ENCODE results near the gene CACNA1C.

DNA sequence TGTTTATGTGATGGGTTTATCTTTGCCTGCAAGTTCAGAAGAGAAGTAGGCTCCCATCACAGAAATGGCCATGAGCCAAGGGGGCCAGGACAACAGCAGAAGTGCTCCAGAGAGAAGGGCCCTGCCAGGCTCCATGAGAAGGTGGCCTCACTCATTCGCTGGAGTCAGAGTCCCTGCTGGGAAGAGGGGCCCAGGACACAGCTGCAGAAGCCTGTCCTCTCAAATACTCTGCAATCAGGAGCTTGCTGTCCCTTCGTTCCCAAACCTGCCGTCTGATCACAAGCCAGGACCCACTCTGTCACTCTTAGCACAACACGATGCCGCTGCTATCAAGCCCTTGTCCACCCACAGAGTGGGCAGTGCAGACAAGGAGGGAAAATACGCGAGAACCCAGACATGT lies 435.8 kb downstream of the CACNA1C start:
- TF ChIP-seq, protein P1, sequence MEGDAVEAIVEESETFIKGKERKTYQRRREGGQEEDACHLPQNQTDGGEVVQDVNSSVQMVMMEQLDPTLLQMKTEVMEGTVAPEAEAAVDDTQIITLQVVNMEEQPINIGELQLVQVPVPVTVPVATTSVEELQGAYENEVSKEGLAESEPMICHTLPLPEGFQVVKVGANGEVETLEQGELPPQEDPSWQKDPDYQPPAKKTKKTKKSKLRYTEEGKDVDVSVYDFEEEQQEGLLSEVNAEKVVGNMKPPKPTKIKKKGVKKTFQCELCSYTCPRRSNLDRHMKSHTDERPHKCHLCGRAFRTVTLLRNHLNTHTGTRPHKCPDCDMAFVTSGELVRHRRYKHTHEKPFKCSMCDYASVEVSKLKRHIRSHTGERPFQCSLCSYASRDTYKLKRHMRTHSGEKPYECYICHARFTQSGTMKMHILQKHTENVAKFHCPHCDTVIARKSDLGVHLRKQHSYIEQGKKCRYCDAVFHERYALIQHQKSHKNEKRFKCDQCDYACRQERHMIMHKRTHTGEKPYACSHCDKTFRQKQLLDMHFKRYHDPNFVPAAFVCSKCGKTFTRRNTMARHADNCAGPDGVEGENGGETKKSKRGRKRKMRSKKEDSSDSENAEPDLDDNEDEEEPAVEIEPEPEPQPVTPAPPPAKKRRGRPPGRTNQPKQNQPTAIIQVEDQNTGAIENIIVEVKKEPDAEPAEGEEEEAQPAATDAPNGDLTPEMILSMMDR (conservative IDR thresholded peaks at IDR 0.05; ENCODE audit: low read depth, low read length) = no peak
- no peak for TF ChIP-seq BHLHE40 (IDR thresholded peaks at IDR 0.05; ENCODE audit: low read depth, low read length)
- no peak for TF ChIP-seq FOS (IDR thresholded peaks at IDR 0.05; ENCODE audit: low read depth, low read length)
- TF ChIP-seq POLR2A (IDR thresholded peaks at IDR 0.05; ENCODE audit: low read depth, low read length) = no peak
- TF ChIP-seq RCOR1 (IDR thresholded peaks at IDR 0.05; ENCODE audit: insufficient replicate concordance, low read length) = no peak
- TF ChIP-seq RFX5 (IDR thresholded peaks at IDR 0.05; ENCODE audit: low read depth, low read length) = no peak
- no peak for TF ChIP-seq SMC3 (IDR thresholded peaks at IDR 0.05; ENCODE audit: low read depth, low read length)
- TF ChIP-seq CHD1 (IDR thresholded peaks at IDR 0.05; ENCODE audit: low read depth, low read length) = no peak
- no peak for TF ChIP-seq RAD21 (IDR thresholded peaks at IDR 0.05; ENCODE audit: low read length)

All from IMR-90 (cell line).